ENCODE data around the gene SNRPA. TPM values are rescaled to one million over a fixed set of nuclear protein-coding genes. Genes with fewer than 3 reads are reported as not detected.

SNRPA gene
- total and polyA plus RNA-seq, 2 donors (not counting 1 experiment from before 2014, with no cell fraction given): 92.0 to 147 TPM

- H3K79me2 ChIP-seq (ENCODE audit: control insufficient read depth, insufficient read depth, low read length): no peaks in the 10 kb centered on the region
- DNase-seq (no peak), ATAC-seq (ENCODE audit: low read depth) (no peak)
- no peak overlapping the region for H3K9ac ChIP-seq (ENCODE audit: low read length)
- H3K27ac ChIP-seq (ENCODE audit: low read length in 2 of 2): no peak overlapping the region
- no peaks in the 10 kb centered on the region for H3K4me1 ChIP-seq (ENCODE audit: control insufficient read depth in 2 of 2, insufficient read depth in 2 of 2, low read length in 2 of 2)
- peaks cover 0 to 68% of the 10 kb centered on the region in 2 experiments for H3K36me3 ChIP-seq (replicated peaks in 1 of 2; ENCODE audit: control extremely low read depth in 1 of 2, control insufficient read depth in 1 of 2, extremely low read depth in 1 of 2, insufficient read depth in 2 of 2, low read length in 1 of 2)
- 95% methylated on average over 13 of the region's 13 CpGs for WGBS (ENCODE audit: insufficient coverage)
- H3K4me2 ChIP-seq (replicated peaks; ENCODE audit: low read depth, low read length, poor library complexity, severe bottlenecking): no peak overlapping the region
- no peaks in the 10 kb centered on the region for H3K9me3 ChIP-seq (ENCODE audit: control extremely low read depth in 1 of 3, control insufficient read depth in 2 of 3, insufficient read depth in 1 of 3, low read length in 2 of 3)
- H3K4me3 ChIP-seq (ENCODE audit: control extremely low read depth in 1 of 5, extremely low read depth in 1 of 5, insufficient read depth in 1 of 5, low read depth in 2 of 5, low read length in 4 of 5): no peak overlapping the region
- Mint-ChIP-seq H3K9me3 (ENCODE audit: insufficient read depth) (no peaks in the 10 kb centered on the region), H3K27me3 (no peaks in the 10 kb centered on the region), H3K27ac (no peak overlapping the region), H3K4me3 (no peak overlapping the region), H3K4me1 (no peaks in the 10 kb centered on the region)
- CTCF ChIA-PET: interaction anchor here (0.6 to 1.9 kb wide), 3 partner anchors 69 to 914 kb away, joined by 4 to 6 read pairs (median 6); no protein-coding TSS in a partner anchor
- intact Hi-C loops (cut with micrococcal nuclease): no loop called here
- no peak for TF ChIP-seq EZH2 (IDR thresholded peaks at IDR 0.05; ENCODE audit: borderline replicate concordance, insufficient read depth, low read depth, low read length, poor library complexity, severe bottlenecking)
- POLR2A ChIA-PET: no interaction called here
- H4K20me1 ChIP-seq (ENCODE audit: control insufficient read depth, insufficient read depth, low read length, poor library complexity, severe bottlenecking): no peaks in the 10 kb centered on the region
- H3K27me3 ChIP-seq (replicated peaks in 1 of 4; ENCODE audit: control extremely low read depth in 1 of 4, control insufficient read depth in 3 of 4, insufficient read depth in 4 of 4, low read length in 3 of 4): no peaks in the 10 kb centered on the region
- H2AFZ ChIP-seq (ENCODE audit: insufficient read depth, low read depth, low read length, poor library complexity, severe bottlenecking): no peak overlapping the region
Measured at GRCh38 chr19:40733149-40733548, 17.9 kb upstream of the SNRPA start.

- ChIA-PET POLR2A (no interaction called here), CTCF (no interaction called here)
- no peaks in the 10 kb centered on the region for H3K27me3 ChIP-seq (replicated peaks in 1 of 4; ENCODE audit: control extremely low read depth in 1 of 4, control insufficient read depth in 3 of 4, insufficient read depth in 4 of 4, low read length in 3 of 4)
- H4K20me1 ChIP-seq (ENCODE audit: control insufficient read depth, insufficient read depth, low read length, poor library complexity, severe bottlenecking): no peaks in the 10 kb centered on the region
- no peak overlapping the region for H3K4me2 ChIP-seq (replicated peaks; ENCODE audit: low read depth, low read length, poor library complexity, severe bottlenecking)
- H3K36me3 ChIP-seq (replicated peaks in 1 of 2; ENCODE audit: control extremely low read depth in 1 of 2, control insufficient read depth in 1 of 2, extremely low read depth in 1 of 2, insufficient read depth in 2 of 2, low read length in 1 of 2): peaks cover 0 to 69% of the 10 kb centered on the region in 2 experiments
- no peak for ATAC-seq (ENCODE audit: low read depth)
- H2AFZ ChIP-seq (ENCODE audit: insufficient read depth, low read depth, low read length, poor library complexity, severe bottlenecking): no peak overlapping the region
- TF ChIP-seq EZH2 (IDR thresholded peaks at IDR 0.05; ENCODE audit: borderline replicate concordance, insufficient read depth, low read depth, low read length, poor library complexity, severe bottlenecking): no peak
- TF ChIP-seq CTCF (IDR thresholded peaks at IDR 0.05): no peak
- H3K4me1 Mint-ChIP-seq: no peaks in the 10 kb centered on the region
- no peak overlapping the region for H3K27ac Mint-ChIP-seq
- H3K79me2 ChIP-seq (ENCODE audit: control insufficient read depth, insufficient read depth, low read length): no peaks in the 10 kb centered on the region
- intact Hi-C loops (cut with micrococcal nuclease): no loop called here
- no peaks in the 10 kb centered on the region for H3K9me3 ChIP-seq (ENCODE audit: control extremely low read depth in 1 of 3, control insufficient read depth in 2 of 3, insufficient read depth in 1 of 3, low read length in 2 of 3)
- H3K9ac ChIP-seq (ENCODE audit: low read length): no peak overlapping the region
- no peak overlapping the region for H3K4me3 ChIP-seq (ENCODE audit: control extremely low read depth in 1 of 5, extremely low read depth in 1 of 5, insufficient read depth in 1 of 5, low read depth in 2 of 5, low read length in 4 of 5)
- WGBS (ENCODE audit: insufficient coverage): 97% methylated on average over 11 of the region's 11 CpGs
- H3K27me3 Mint-ChIP-seq: no peaks in the 10 kb centered on the region
- H3K4me3 Mint-ChIP-seq: no peak overlapping the region
- H3K9me3 Mint-ChIP-seq (ENCODE audit: insufficient read depth): no peaks in the 10 kb centered on the region
- no peaks in the 10 kb centered on the region for H3K4me1 ChIP-seq (ENCODE audit: control insufficient read depth in 2 of 2, insufficient read depth in 2 of 2, low read length in 2 of 2)
- H3K27ac ChIP-seq (ENCODE audit: low read length in 2 of 2): no peak overlapping the region
- DNase-seq: no peak
Measured at GRCh38 chr19:40735013-40735771, 15.8 kb upstream of the SNRPA start.

Measured in B cell (primary cell).